Body of pancreas (tissue), 4 donors: ENCODE results near the gene ARFRP1.

Experiments used
- CTCF ChIP-seq, 7 experiments: fragments of 450-650 bp in 4 of 7; fragments of 200-600 bp in 3 of 7; sonication (generic) in 3 of 7; IDR thresholded peaks; one replicate each; pipeline ENCODE4 v1.5.1; 2016 to 2019; ENCODE audit warnings: antibody characterized with exemption in 7 of 7
- POLR2A ChIP-seq, 3 donors: fragments of 450-650 bp; IDR thresholded peaks; one replicate each; pipeline ENCODE4 v1.6.1; 2016; ENCODE audit warnings: antibody characterized with exemption in 3 of 3, mild to moderate bottlenecking in 2 of 3

GRCh38 chr20:63661959-63662812 lies 45.6 kb downstream of the ARFRP1 start:
- TF ChIP-seq CTCF (IDR thresholded peaks at IDR 0.05), result no peak
- no peak for TF ChIP-seq POLR2A (IDR thresholded peaks at IDR 0.05)
